IMR-90 (cell line): ENCODE results near the gene TUBG2. TPM values are rescaled to one million over a fixed set of nuclear protein-coding genes. Genes with fewer than 3 reads are reported as not detected.

ENCODE experiments used
- ATAC-seq: fragments of 200-7000 bp; cut with Tn5 transposase; 2 replicates; pipeline ENCODE4 v1.9.1; 2020; ENCODE audit warnings: low read depth, mild to moderate bottlenecking, moderate library complexity
- BruUV-seq: library from RNA; stranded (reverse); fragments of 400-500 nt; replicated peaks from 2 replicates; lab custom pipeline; 2021; lab: Mats Ljungman, UMichigan
- CTCF ChIA-PET: fragments of 300-600 bp; formaldehyde crosslinking; extraction: SDS; loops from one replicate; lab custom pipeline; 2021; ENCODE audit warnings: antibody characterized with exemption; lab: Yijun Ruan, JAX
- POLR2A ChIA-PET: fragments of 300-600 bp; sonication (Branson Sonifier 250); formaldehyde crosslinking; loops from one replicate; lab custom pipeline; 2022; ENCODE audit warnings: antibody characterized with exemption; ENCODE audit not compliant: unreplicated experiment; lab: Charles Lee
- DNase-seq: peaks from one replicate; pipeline ENCODE4 v3.0.0; 2013
- H2AFZ ChIP-seq: replicated peaks from 2 replicates; pipeline ENCODE3; 2013; ENCODE audit warnings: low read length, mild to moderate bottlenecking; ENCODE audit not compliant: poor library complexity
- H2AK5ac ChIP-seq: 2 replicates; pipeline ENCODE4 v1.6.1; 2013; ENCODE audit warnings: low read depth, low read length, inconsistent platforms
- H2AK9ac ChIP-seq: replicated peaks from 2 replicates; pipeline ENCODE3; 2013; ENCODE audit warnings: mild to moderate bottlenecking, low read depth, low read length, moderate library complexity; ENCODE audit not compliant: poor library complexity
- H2BK120ac ChIP-seq: 2 replicates; pipeline ENCODE4 v1.6.1; 2013; ENCODE audit warnings: low read depth, low read length, inconsistent platforms
- H2BK15ac ChIP-seq: 3 replicates; pipeline ENCODE4 v1.6.1; 2013; ENCODE audit warnings: low read depth, low read length, inconsistent platforms
- H2BK20ac ChIP-seq: 2 replicates; pipeline ENCODE4 v1.6.1; 2013; ENCODE audit warnings: low read depth, mild to moderate bottlenecking, inconsistent platforms, low read length, moderate library complexity
- H2BK5ac ChIP-seq: 2 replicates; pipeline ENCODE4 v1.6.1; 2013; ENCODE audit warnings: mild to moderate bottlenecking, low read depth, low read length, inconsistent platforms; ENCODE audit not compliant: poor library complexity, severe bottlenecking
- H3K14ac ChIP-seq: replicated peaks from 2 replicates; pipeline ENCODE4 v1.6.1; 2013; ENCODE audit warnings: low read depth, low read length, inconsistent platforms
- H3K18ac ChIP-seq: 2 replicates; pipeline ENCODE4 v1.6.1; 2013; ENCODE audit warnings: low read depth, low read length, control low read depth
- H3K23ac ChIP-seq: 2 replicates; pipeline ENCODE4 v1.6.1; 2013; ENCODE audit warnings: low read depth, low read length, inconsistent platforms
- H3K27ac ChIP-seq: 2 replicates; pipeline ENCODE4 v1.5.1; 2013; ENCODE audit warnings: mild to moderate bottlenecking, control low read depth, low read length; ENCODE audit not compliant: insufficient read depth
- H3K27me3 ChIP-seq: 2 replicates; pipeline ENCODE4 v1.6.1; 2013; ENCODE audit warnings: low read length; ENCODE audit not compliant: control insufficient read depth, insufficient read depth
- H3K36me3 ChIP-seq: 2 replicates; pipeline ENCODE4 v1.6.1; 2013; ENCODE audit warnings: low read length, mixed read lengths; ENCODE audit not compliant: control insufficient read depth, insufficient read depth
- H3K4ac ChIP-seq: 2 replicates; pipeline ENCODE4 v1.6.1; 2013; ENCODE audit warnings: low read depth, low read length, inconsistent platforms
- H3K4me1 ChIP-seq: 2 replicates; pipeline ENCODE4 v1.6.1; 2013; ENCODE audit warnings: low read length, mixed read lengths; ENCODE audit not compliant: control insufficient read depth, insufficient read depth
- H3K4me2 ChIP-seq: 2 replicates; pipeline ENCODE4 v1.6.1; 2013; ENCODE audit warnings: low read depth, mild to moderate bottlenecking, control low read depth, low read length, moderate library complexity
- H3K4me3 ChIP-seq: 2 replicates; pipeline ENCODE4 v1.5.1; 2013; ENCODE audit warnings: low read depth, mild to moderate bottlenecking, control low read depth, low read length, moderate library complexity; ENCODE audit not compliant: insufficient read depth
- H3K56ac ChIP-seq: 2 replicates; pipeline ENCODE4 v1.6.1; 2013; ENCODE audit warnings: low read length, inconsistent platforms; ENCODE audit not compliant: insufficient read depth; ENCODE audit errors: extremely low read depth
- H3K79me1 ChIP-seq, 2 experiments: 2 replicates each; pipeline ENCODE4 v1.6.1; 2013; ENCODE audit warnings: low read length in 2 of 2, inconsistent platforms in 1 of 2, low read depth in 1 of 2
- H3K9ac ChIP-seq: 2 replicates; pipeline ENCODE4 v1.6.1; 2013; ENCODE audit warnings: low read depth, low read length, control low read depth
- H3K9me1 ChIP-seq: 2 replicates; pipeline ENCODE4 v1.6.1; 2013; ENCODE audit warnings: low read length, inconsistent platforms; ENCODE audit not compliant: insufficient read depth
- H3K9me3 ChIP-seq: 2 replicates; pipeline ENCODE4 v1.6.1; 2013; ENCODE audit warnings: low read length; ENCODE audit not compliant: control insufficient read depth, insufficient read depth
- H4K20me1 ChIP-seq: 2 replicates; pipeline ENCODE4 v1.6.1; 2013; ENCODE audit warnings: low read length, inconsistent platforms; ENCODE audit not compliant: insufficient read depth
- H4K5ac ChIP-seq: 2 replicates; pipeline ENCODE4 v1.6.1; 2013; ENCODE audit warnings: mild to moderate bottlenecking, low read depth, low read length, control low read depth
- H4K8ac ChIP-seq, 2 experiments: 2 replicates each; pipeline ENCODE4 v1.6.1; 2013; ENCODE audit warnings: low read depth in 2 of 2, low read length in 2 of 2, control low read depth in 1 of 2, inconsistent platforms in 1 of 2
- H4K91ac ChIP-seq: 2 replicates; pipeline ENCODE4 v1.6.1; 2013; ENCODE audit warnings: low read depth, low read length, inconsistent platforms; ENCODE audit not compliant: insufficient read depth
- BHLHE40 ChIP-seq: fragments of 150-350 bp; IDR thresholded peaks from 2 replicates; pipeline ENCODE4 v1.6.1; 2016; ENCODE audit warnings: mild to moderate bottlenecking, low read depth, low read length
- CEBPB ChIP-seq: IDR thresholded peaks from 2 replicates; pipeline ENCODE4 v1.6.1; 2012; ENCODE audit warnings: low read depth, low read length, improper control_type of control experiment
- CHD1 ChIP-seq: IDR thresholded peaks from 2 replicates; pipeline ENCODE4 v1.6.1; 2012; ENCODE audit warnings: low read depth, low read length, improper control_type of control experiment
- CTCF ChIP-seq: conservative IDR thresholded peaks from 2 replicates; pipeline ENCODE4 v1.5.1; 2012; ENCODE audit warnings: mild to moderate bottlenecking, low read depth, low read length, improper control_type of control experiment
- ELK1 ChIP-seq: fragments of 150-350 bp; IDR thresholded peaks from 2 replicates; pipeline ENCODE4 v1.6.1; 2016; ENCODE audit warnings: low read depth, mild to moderate bottlenecking, low read length, moderate library complexity, borderline replicate concordance
- FOS ChIP-seq: fragments of 150-350 bp; IDR thresholded peaks from 2 replicates; pipeline ENCODE4 v1.6.1; 2016; ENCODE audit warnings: low read depth, low read length
- MAFK ChIP-seq: IDR thresholded peaks from 2 replicates; pipeline ENCODE4 v1.6.1; 2012; ENCODE audit warnings: low read depth, low read length, improper control_type of control experiment
- MAZ ChIP-seq: IDR thresholded peaks from 2 replicates; pipeline ENCODE4 v1.6.1; 2012; ENCODE audit warnings: low read depth, mild to moderate bottlenecking, low read length, improper control_type of control experiment, moderate library complexity, borderline replicate concordance
- MXI1 ChIP-seq: IDR thresholded peaks from 2 replicates; pipeline ENCODE4 v1.6.1; 2012; ENCODE audit warnings: low read depth, mild to moderate bottlenecking, low read length, moderate library complexity, borderline replicate concordance
- NFE2L2 ChIP-seq: fragments of 150-350 bp; IDR thresholded peaks from 2 replicates; pipeline ENCODE4 v1.6.1; 2016; ENCODE audit warnings: low read depth, mild to moderate bottlenecking, low read length
- POLR2A ChIP-seq: IDR thresholded peaks from 2 replicates; pipeline ENCODE4 v1.6.1; 2012; ENCODE audit warnings: mild to moderate bottlenecking, low read depth, low read length
- RAD21 ChIP-seq: IDR thresholded peaks from 2 replicates; pipeline ENCODE4 v1.6.1; 2012; ENCODE audit warnings: low read length, improper control_type of control experiment
- RFX5 ChIP-seq: IDR thresholded peaks from 2 replicates; pipeline ENCODE4 v1.8.0; 2012; ENCODE audit warnings: low read depth, mild to moderate bottlenecking, low read length, moderate library complexity
- SMC3 ChIP-seq: fragments of 150-350 bp; IDR thresholded peaks from 2 replicates; pipeline ENCODE4 v1.6.1; 2016; ENCODE audit warnings: low read depth, mild to moderate bottlenecking, antibody characterized with exemption, low read length, moderate library complexity
- WGBS, 2 experiments: methylation state at CpG; one replicate each; pipeline versions ENCODE4 v1.1.5 to v1.1.7; 2013; ENCODE audit warnings: missing lambda C conversion rate in 2 of 2; ENCODE audit not compliant: insufficient read length in 1 of 2; ENCODE audit errors: extremely low coverage in 2 of 2; 5-methylcytosine and 5-hydroxymethylcytosine counted together
- dilution Hi-C: fragments of 300-500 bp; cut with HindIII; formaldehyde crosslinking; loops from one replicate; pipeline ENCODE4 v1.14.3; 2018; ENCODE audit warnings: low sequenced_read_pairs; ENCODE audit not compliant: unreplicated experiment
- in situ Hi-C: fragments of 300-500 bp; cut with MboI; formaldehyde crosslinking; loops from 3 replicates; pipeline ENCODE4 v1.14.3; 2019; ENCODE audit warnings: low sequenced_read_pairs, inconsistent platforms, mixed read lengths
- intact Hi-C: fragments of 100-400 bp; cut with micrococcal nuclease; formaldehyde crosslinking; loops from 2 replicates; pipeline ENCODE4 v1.10.0; 2022
- polyA plus RNA-seq, 3 experiments: library from polyadenylated mRNA; depleted of rRNA; stranded (reverse); fragments of >200 nt; gene quantifications; 2 replicates each; pipeline ENCODE4 v1.2.3, GENCODE V29; 2012; ENCODE audit warnings: low replicate concordance in 1 of 3
- total RNA-seq: library from RNA; depleted of rRNA; stranded (reverse); fragments of >200 nt; gene quantifications from 2 replicates; pipeline ENCODE4 v1.2.3, GENCODE V29; 2012
- TF ChIP-seq, protein P1 (sequence below): fragments of 150-350 bp; IDR thresholded peaks from 2 replicates; pipeline ENCODE4 v1.6.1; 2017; ENCODE audit warnings: mild to moderate bottlenecking, antibody characterized with exemption, low read length, low read depth

Gene TUBG2
- total and polyA plus RNA-seq, 2 of the 4 experiments (the other 2 are of a cell fraction) = 3.6 to 24.6 TPM

DNA sequence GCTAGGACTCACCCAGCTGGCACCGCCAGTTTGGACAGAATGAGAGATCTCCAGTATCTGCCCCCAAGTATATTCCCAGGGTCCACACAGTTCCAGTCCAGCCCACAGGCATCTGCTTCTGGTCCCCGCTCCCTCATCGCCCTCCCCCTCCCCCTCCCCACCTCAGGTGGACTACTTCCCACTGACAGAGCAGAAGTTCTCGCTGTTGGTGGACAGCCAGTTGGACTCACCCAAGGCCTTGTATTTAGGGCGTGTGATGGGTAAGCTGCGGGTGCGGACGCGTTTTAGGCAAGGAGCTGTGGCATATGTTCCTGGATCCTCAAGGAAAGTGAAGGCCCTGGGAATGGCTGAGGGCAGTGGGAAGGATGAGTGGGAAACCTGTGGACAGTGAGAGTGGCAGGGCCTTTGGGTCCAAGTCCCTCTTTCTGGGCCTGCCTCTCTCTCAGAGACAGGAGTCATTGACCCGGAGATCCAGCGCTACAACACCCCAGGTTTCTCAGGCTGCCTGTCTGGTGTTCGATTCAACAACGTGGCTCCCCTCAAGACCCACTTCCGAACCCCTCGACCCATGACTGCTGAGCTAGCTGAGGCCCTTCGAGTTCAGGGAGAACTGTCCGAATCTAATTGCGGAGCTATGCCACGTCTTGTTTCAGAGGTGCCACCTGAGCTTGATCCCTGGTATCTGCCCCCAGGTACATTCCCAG is 38.2 kb downstream of the TUBG2 start:
- Histone ChIP-seq H2BK20ac (no peak overlapping the region), H3K4me3 (no peak overlapping the region), H4K20me1 (no peaks in the 10 kb centered on the region; the same call in 1 of the 2 replicates), H3K9ac (no peak overlapping the region), H3K4ac (no peak overlapping the region), H3K4me1 (peaks cover 3% of the 10 kb centered on the region; the same call in 1 of the 2 replicates), H3K79me1 (no peaks in the 10 kb centered on the region), H3K18ac (no peak overlapping the region), H4K91ac (no peak overlapping the region), H3K56ac (no peak overlapping the region), H2AK9ac (no peak overlapping the region), H2AK5ac (no peak overlapping the region), H4K5ac (no peak overlapping the region), H3K23ac (no peak overlapping the region), H2BK120ac (no peak overlapping the region), H3K27ac (no peak overlapping the region), H2BK5ac (no peak overlapping the region), H3K14ac (no peak overlapping the region), H2BK15ac (no peak overlapping the region), H4K8ac (no peak overlapping the region), H3K9me1 (peaks cover 5% of the 10 kb centered on the region; the same call in 1 of the 2 replicates), H3K27me3 (no peaks in the 10 kb centered on the region), H3K9me3 (no peaks in the 10 kb centered on the region), H3K36me3 (peaks cover 45% of the 10 kb centered on the region), H3K4me2 (no peak overlapping the region), H2AFZ (no peak overlapping the region)
- in situ Hi-C loops = loop anchor here (25.0 kb wide), 1 partner anchor 615 kb away; no protein-coding TSS in a partner anchor
- DNase-seq (no peak), ATAC-seq (no peak)
- BruUV-seq = no TSS peak
- TF ChIP-seq NFE2L2 = no peak
- TF ChIP-seq SMC3 = no peak
- no peak for TF ChIP-seq CTCF
- TF ChIP-seq CEBPB = no peak
- TF ChIP-seq MXI1 = no peak
- TF ChIP-seq FOS = no peak
- no peak for TF ChIP-seq POLR2A
- TF ChIP-seq MAFK = no peak
- no peak for TF ChIP-seq CHD1
- no peak for TF ChIP-seq RFX5
- TF ChIP-seq BHLHE40 = no peak
- no peak for TF ChIP-seq RAD21
- no peak for TF ChIP-seq ELK1
- TF ChIP-seq MAZ = no peak
- TF ChIP-seq, protein P1, sequence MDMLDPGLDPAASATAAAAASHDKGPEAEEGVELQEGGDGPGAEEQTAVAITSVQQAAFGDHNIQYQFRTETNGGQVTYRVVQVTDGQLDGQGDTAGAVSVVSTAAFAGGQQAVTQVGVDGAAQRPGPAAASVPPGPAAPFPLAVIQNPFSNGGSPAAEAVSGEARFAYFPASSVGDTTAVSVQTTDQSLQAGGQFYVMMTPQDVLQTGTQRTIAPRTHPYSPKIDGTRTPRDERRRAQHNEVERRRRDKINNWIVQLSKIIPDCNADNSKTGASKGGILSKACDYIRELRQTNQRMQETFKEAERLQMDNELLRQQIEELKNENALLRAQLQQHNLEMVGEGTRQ = no peak
- intact Hi-C loops = no loop called here
- ChIA-PET POLR2A (interaction anchor here (0.6 kb wide), 1 partner anchor 10 kb away, joined by 3 read pairs; no protein-coding TSS in a partner anchor), CTCF (no interaction called here)
- dilution Hi-C loops = no loop called here
- 96% methylated on average over 7 of the region's 19 CpGs; no CpG with 5 or more reads in 1 of the 2 experiments for WGBS, 2 experiments
